ENCODE data around the gene LMBRD1. TPM values are rescaled to one million over a fixed set of nuclear protein-coding genes. Genes with fewer than 3 reads are reported as not detected.

Gene LMBRD1
- polyA plus RNA-seq, 2 of the 4 experiments (the other 2 are of a cell fraction): 14.1 to 23.8 TPM

- POLR2A ChIA-PET: no interaction called here
- no peak for FAIRE-seq
- H3K27ac ChIP-seq: no peak overlapping the region
- no peaks in the 10 kb centered on the region for H3K9me3 ChIP-seq
- H3K4me2 ChIP-seq: no peak overlapping the region
- no peak for DNase-seq (ENCODE audit: low read depth in 1 of 2, low spot score in 1 of 2)
- CTCF ChIA-PET: no interaction called here
- ATAC-seq: no peak
- peaks cover 9% of the 10 kb centered on the region; the same call in 1 of the 3 replicates for H3K4me1 ChIP-seq
- TF ChIP-seq HEYL (CRISPR knock-in tag; IDR thresholded peaks at IDR 0.05) (no peak), KDM5A (IDR thresholded peaks at IDR 0.05) (no peak), SREBF2 (IDR thresholded peaks at IDR 0.05) (no peak), ATOH8 (CRISPR knock-in tag; IDR thresholded peaks at IDR 0.05; ENCODE audit: low read depth) (no peak), NR3C1 (IDR thresholded peaks at IDR 0.05) (no peak), JUN (IDR thresholded peaks at IDR 0.05) (no peak), TFCP2L1 (CRISPR knock-in tag; IDR thresholded peaks at IDR 0.05) (no peak), RNF2 (IDR thresholded peaks at IDR 0.05; ENCODE audit: borderline replicate concordance, low read depth) (no peak), CTCF (IDR thresholded peaks at IDR 0.05) (no peak), CHD2 (IDR thresholded peaks at IDR 0.05; ENCODE audit: low read length, partially characterized antibody) (no peak), NPAS2 (CRISPR knock-in tag; IDR thresholded peaks at IDR 0.05; ENCODE audit: borderline replicate concordance) (no peak), EHMT2 (IDR thresholded peaks at IDR 0.05; ENCODE audit: low read depth) (no peak), POLR2AphosphoS2 (conservative IDR thresholded peaks at IDR 0.05; ENCODE audit: low read length) (no peak), BCL3 (IDR thresholded peaks at IDR 0.05) (no peak)
- H3K4me3 ChIP-seq: no peak overlapping the region
Measured at GRCh38 chr6:69792292-69792691, 4.5 kb downstream of the LMBRD1 start.

- Histone ChIP-seq H3K9me3 (no peaks in the 10 kb centered on the region), H3K27ac (no peak overlapping the region), H3K4me3 (no peak overlapping the region), H3K4me2 (no peak overlapping the region), H3K4me1 (peaks cover 6% of the 10 kb centered on the region; the same call in 1 of the 3 replicates)
- no peak for TF ChIP-seq RFX5 (IDR thresholded peaks at IDR 0.05)
- TF ChIP-seq NR3C1 (IDR thresholded peaks at IDR 0.05): no peak
- no peak for TF ChIP-seq SREBF2 (IDR thresholded peaks at IDR 0.05)
- no peak for TF ChIP-seq CBX2 (IDR thresholded peaks at IDR 0.05; ENCODE audit: borderline replicate concordance, low read depth)
- no peak for TF ChIP-seq RNF2 (IDR thresholded peaks at IDR 0.05; ENCODE audit: borderline replicate concordance, low read depth)
- TF ChIP-seq FOXS1 (CRISPR knock-in tag; IDR thresholded peaks at IDR 0.05): no peak
- no peak for TF ChIP-seq USF2 (IDR thresholded peaks at IDR 0.05)
- no peak for TF ChIP-seq HOXA7 (CRISPR knock-in tag; IDR thresholded peaks at IDR 0.05)
- TF ChIP-seq JUN (IDR thresholded peaks at IDR 0.05): no peak
- no peak for TF ChIP-seq PHF8 (IDR thresholded peaks at IDR 0.05; ENCODE audit: borderline replicate concordance, low read depth)
- TF ChIP-seq PBX3 (IDR thresholded peaks at IDR 0.05): no peak
- no peak for ATAC-seq
- 67% methylated on average over 2 of the region's 2 CpGs for WGBS (ENCODE audit: missing lambda C conversion rate)
- ChIA-PET CTCF (no interaction called here), POLR2A (no interaction called here)
- DNase-seq (ENCODE audit: low read depth in 1 of 2, low spot score in 1 of 2): no peak
- no peak for FAIRE-seq
Measured at GRCh38 chr6:69791065-69791471, 5.7 kb downstream of the LMBRD1 start.
